GM06990 (cell line): ENCODE measurements around the gene TMEM181.
"Not testable (repeated sequence)": the region's sequence is repeated elsewhere in the genome, so short reads cannot be mapped to it uniquely, and the experiment has no call there.

ENCODE experiments used
- DNase-seq: peaks from one replicate; pipeline ENCODE4 v3.0.0-alpha.2; 2011; ENCODE audit not compliant: insufficient read length; ENCODE audit errors: extremely low read depth
- H3K27me3 ChIP-seq: replicated peaks from 2 replicates; pipeline ENCODE4 v1.6.0; 2011; ENCODE audit warnings: low read length; ENCODE audit not compliant: control insufficient read depth, insufficient read depth
- H3K36me3 ChIP-seq: 2 replicates; pipeline ENCODE4 v1.5.1; 2011; ENCODE audit warnings: low read length; ENCODE audit not compliant: control insufficient read depth, insufficient read depth
- H3K4me3 ChIP-seq: replicated peaks from 2 replicates; pipeline ENCODE4 v1.5.1; 2011; ENCODE audit warnings: low read depth, mild to moderate bottlenecking, control low read depth, low read length
- TF ChIP-seq, protein P1 (sequence below): IDR thresholded peaks from 2 replicates; pipeline ENCODE4 v1.5.1; 2011; ENCODE audit warnings: low read length, control low read depth, mild to moderate bottlenecking, inconsistent platforms; ENCODE audit not compliant: insufficient read depth, poor library complexity, severe bottlenecking

The TMEM181 gene

DNA sequence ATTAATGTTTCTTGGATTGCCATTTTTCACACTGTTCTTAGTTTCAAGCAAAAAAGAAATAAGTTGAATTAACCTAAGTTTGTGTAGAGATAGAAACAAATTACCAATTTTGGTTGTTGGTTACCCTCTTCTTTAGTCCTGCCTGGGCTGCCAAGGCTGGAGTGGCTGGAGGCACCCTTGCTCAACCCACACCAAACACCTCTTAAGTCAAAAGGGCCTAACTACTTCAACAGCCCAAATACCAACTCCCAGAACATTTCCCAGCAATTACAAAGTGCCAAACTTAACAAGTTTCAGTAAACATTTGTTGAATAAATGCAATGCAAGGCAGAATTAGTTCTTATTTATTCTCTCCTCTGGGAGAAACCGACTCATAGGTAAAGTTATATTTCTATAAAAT, 38.1 kb upstream of the TMEM181 start:
- TF ChIP-seq, protein P1, sequence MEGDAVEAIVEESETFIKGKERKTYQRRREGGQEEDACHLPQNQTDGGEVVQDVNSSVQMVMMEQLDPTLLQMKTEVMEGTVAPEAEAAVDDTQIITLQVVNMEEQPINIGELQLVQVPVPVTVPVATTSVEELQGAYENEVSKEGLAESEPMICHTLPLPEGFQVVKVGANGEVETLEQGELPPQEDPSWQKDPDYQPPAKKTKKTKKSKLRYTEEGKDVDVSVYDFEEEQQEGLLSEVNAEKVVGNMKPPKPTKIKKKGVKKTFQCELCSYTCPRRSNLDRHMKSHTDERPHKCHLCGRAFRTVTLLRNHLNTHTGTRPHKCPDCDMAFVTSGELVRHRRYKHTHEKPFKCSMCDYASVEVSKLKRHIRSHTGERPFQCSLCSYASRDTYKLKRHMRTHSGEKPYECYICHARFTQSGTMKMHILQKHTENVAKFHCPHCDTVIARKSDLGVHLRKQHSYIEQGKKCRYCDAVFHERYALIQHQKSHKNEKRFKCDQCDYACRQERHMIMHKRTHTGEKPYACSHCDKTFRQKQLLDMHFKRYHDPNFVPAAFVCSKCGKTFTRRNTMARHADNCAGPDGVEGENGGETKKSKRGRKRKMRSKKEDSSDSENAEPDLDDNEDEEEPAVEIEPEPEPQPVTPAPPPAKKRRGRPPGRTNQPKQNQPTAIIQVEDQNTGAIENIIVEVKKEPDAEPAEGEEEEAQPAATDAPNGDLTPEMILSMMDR, result no peak
- H3K36me3 ChIP-seq, result no peaks in the 10 kb centered on the region
- H3K27me3 ChIP-seq, result no peaks in the 10 kb centered on the region
- DNase-seq, result no peak
- H3K4me3 ChIP-seq, result no peak overlapping the region

DNA sequence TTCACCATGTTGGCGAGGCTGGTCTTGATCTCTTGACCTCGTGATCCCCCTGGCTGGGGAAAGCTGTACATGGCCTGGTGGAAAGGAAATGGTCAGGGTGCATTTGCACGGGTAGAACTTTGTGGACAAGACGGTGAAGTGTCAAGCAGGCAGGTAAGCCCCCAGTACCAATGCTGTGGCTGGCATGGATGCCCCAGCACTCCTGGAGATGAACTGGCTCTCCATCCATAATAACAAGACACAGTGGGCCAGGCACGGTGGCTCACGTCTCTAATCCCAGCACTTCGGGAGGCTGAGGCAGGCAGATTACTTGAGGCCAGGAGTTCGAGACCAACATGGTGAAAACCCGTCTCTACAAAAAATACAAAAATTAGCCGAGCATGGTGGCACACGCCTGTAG, 37.3 kb upstream of the TMEM181 start:
- TF ChIP-seq, protein P1, result no peak
- no peak overlapping the region for H3K4me3 ChIP-seq
- no peaks in the 10 kb centered on the region for H3K27me3 ChIP-seq
- no peak for DNase-seq
- no peaks in the 10 kb centered on the region for H3K36me3 ChIP-seq

DNA sequence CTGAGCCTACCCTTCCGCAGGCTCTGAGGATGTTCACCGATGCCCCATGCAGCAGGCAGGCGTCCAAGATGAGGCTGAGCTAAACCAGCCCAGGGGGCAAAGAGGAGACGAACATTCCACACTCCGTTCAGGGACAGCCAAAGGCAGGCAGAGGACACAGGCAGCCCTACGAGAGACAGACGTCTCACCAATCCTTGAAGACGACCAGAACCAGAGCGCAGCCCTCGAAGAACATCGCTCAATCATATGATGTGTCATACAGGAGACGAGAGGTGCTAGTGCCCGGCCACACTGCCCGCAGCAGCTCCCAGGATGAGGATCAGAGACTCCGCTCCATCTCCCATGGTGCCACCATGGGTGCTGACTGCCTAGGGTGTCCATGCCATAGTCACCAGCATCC, 35.6 kb upstream of the TMEM181 start:
- DNase-seq, result no peak
- TF ChIP-seq, protein P1, result no peak
- Histone ChIP-seq H3K27me3 (no peaks in the 10 kb centered on the region), H3K4me3 (no peak overlapping the region), H3K36me3 (no peaks in the 10 kb centered on the region)

DNA sequence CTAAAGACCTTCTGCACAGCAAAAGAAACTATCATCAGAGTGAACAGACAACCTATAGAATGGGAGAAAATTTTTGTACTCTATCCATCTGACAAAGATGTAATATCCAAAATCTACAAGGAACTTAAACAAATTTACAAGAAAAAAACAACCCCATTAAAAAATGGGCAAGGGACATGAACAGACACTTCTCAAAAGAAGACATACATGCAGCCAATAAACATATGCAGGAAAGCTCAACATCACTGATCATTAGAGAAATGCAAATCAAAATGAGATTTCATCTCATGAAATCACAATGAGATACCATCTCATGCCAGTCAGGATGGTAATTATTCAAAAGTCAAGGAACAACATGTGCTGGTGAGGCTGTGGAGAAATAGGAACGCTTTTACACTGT, 32.0 kb upstream of the TMEM181 start:
- not testable (repeated sequence) for H3K27me3 ChIP-seq, DNase-seq, H3K4me3 ChIP-seq, H3K36me3 ChIP-seq

DNA sequence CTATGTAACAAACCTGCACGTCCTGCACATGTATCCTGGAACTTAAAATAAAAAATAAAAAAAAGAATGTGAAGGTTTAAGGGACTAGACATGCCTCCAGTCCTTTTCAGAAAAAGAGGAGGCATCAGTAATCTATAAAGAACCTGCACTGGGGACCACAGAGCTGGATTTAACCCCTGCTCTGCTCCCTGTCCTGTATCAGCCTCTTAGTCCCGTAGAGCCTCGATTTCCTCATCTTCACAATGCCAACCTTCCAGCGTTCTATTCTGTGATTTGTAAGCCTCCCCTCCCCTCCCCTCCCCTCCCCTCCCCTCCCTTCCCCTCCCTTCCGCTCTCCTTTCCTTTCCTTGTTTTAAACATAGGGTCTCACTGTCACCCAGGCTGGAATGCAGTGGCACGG, 31.1 kb upstream of the TMEM181 start:
- no peaks in the 10 kb centered on the region for H3K27me3 ChIP-seq
- no peak for DNase-seq
- no peaks in the 10 kb centered on the region for H3K36me3 ChIP-seq
- H3K4me3 ChIP-seq, result no peak overlapping the region
- TF ChIP-seq, protein P1, result no peak

DNA sequence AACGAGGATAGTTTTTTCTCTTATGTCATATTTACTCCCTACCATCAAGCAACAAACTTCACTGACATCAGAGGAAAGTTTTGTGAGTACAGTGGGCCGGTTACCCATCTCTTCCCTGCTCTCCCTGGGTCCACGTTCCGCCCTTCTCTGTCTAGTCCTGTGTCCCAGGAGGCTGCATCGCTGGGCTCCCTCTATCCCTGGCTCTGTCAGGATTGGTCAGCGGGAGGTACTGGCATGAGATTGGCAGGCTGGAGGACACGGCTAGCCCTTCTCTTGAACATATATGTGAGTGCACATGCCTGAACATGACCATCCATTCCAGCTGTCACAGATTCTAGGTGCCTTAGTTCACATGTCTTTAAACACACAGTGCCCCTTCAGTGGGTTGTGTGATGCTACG, 30.3 kb upstream of the TMEM181 start:
- TF ChIP-seq, protein P1, result no peak
- Histone ChIP-seq H3K4me3 (no peak overlapping the region), H3K36me3 (no peaks in the 10 kb centered on the region), H3K27me3 (no peaks in the 10 kb centered on the region)
- no peak for DNase-seq
